ENCODE data around the gene ALDH1A3. TPM values are rescaled to one million over a fixed set of nuclear protein-coding genes. Genes with fewer than 3 reads are reported as not detected.

The ALDH1A3 gene
- total and polyA plus RNA-seq, 2 donors (not counting 1 experiment from before 2014, with no cell fraction given), result 4.2 to 32.5 TPM

DNA sequence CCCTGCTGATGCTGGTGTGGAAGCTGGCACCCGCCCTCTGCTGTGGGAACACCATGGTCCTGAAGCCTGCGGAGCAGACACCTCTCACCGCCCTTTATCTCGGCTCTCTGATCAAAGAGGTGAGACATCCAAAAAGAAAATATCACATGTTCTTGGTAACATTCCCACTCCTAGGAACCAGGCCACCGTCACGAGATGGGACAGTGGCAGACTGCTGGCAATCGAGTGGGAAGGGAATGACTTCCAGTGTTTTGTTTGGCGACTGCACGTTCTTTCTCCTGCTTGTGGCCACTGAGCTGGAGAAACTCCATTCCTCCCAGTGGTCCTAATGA is 14.3 kb downstream of the ALDH1A3 start:
- Histone ChIP-seq H3K9ac (ENCODE audit: insufficient read depth, low read length) (no peak overlapping the region), H3K4me1 (ENCODE audit: control insufficient read depth, extremely low read depth, insufficient read depth, low read length) (peaks cover 3% of the 10 kb centered on the region), H3K9me3 (ENCODE audit: control insufficient read depth, insufficient read depth, low read depth, low read length) (no peaks in the 10 kb centered on the region), H3K4me3 (replicated peaks in 1 of 4; ENCODE audit: control extremely low read depth in 1 of 4, insufficient read depth in 1 of 4, low read depth in 3 of 4, low read length in 4 of 4) (no peak overlapping the region), H3K79me2 (ENCODE audit: control insufficient read depth, insufficient read depth, low read length) (no peaks in the 10 kb centered on the region), H2AFZ (ENCODE audit: low read length) (no peak overlapping the region), H3K4me2 (ENCODE audit: extremely low read depth, insufficient read depth, low read length) (no peak overlapping the region), H3K27me3 (ENCODE audit: control insufficient read depth, insufficient read depth, low read length) (peaks cover 2% of the 10 kb centered on the region), H3K36me3 (ENCODE audit: control insufficient read depth, insufficient read depth, low read length) (no peaks in the 10 kb centered on the region), H3K27ac (ENCODE audit: insufficient read depth, low read length) (no peak overlapping the region), H4K20me1 (ENCODE audit: control insufficient read depth, extremely low read depth, insufficient read depth, low read length) (no peaks in the 10 kb centered on the region)
- no peak for TF ChIP-seq EZH2 (IDR thresholded peaks at IDR 0.05; ENCODE audit: low read length, missing control alignments)
- TF ChIP-seq, protein P1, sequence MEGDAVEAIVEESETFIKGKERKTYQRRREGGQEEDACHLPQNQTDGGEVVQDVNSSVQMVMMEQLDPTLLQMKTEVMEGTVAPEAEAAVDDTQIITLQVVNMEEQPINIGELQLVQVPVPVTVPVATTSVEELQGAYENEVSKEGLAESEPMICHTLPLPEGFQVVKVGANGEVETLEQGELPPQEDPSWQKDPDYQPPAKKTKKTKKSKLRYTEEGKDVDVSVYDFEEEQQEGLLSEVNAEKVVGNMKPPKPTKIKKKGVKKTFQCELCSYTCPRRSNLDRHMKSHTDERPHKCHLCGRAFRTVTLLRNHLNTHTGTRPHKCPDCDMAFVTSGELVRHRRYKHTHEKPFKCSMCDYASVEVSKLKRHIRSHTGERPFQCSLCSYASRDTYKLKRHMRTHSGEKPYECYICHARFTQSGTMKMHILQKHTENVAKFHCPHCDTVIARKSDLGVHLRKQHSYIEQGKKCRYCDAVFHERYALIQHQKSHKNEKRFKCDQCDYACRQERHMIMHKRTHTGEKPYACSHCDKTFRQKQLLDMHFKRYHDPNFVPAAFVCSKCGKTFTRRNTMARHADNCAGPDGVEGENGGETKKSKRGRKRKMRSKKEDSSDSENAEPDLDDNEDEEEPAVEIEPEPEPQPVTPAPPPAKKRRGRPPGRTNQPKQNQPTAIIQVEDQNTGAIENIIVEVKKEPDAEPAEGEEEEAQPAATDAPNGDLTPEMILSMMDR (conservative IDR thresholded peaks at IDR 0.05 in 1 of 2, IDR thresholded peaks at IDR 0.05 in 1 of 2; ENCODE audit: low read depth in 1 of 2, low read length in 2 of 2), result no peak
- no peak for DNase-seq (ENCODE audit: low read depth in 2 of 2)

DNA sequence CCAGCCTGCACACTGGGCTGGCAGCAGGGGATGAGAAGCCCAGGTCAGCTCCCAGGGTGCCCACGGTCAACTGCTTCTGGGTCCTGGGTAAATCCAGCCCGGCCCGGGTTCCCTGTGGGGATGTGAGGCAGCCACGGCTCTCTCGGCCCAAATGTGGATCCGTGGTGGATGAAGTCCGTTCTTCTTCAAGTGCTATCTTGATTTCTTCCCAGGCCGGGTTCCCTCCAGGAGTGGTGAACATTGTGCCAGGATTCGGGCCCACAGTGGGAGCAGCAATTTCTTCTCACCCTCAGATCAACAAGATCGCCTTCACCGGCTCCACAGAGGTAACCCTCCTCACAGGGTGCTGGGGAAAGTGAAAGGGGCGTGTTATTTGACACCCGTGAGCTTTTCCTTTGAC is 16.1 kb downstream of the ALDH1A3 start:
- Histone ChIP-seq H3K4me1 (ENCODE audit: control insufficient read depth, extremely low read depth, insufficient read depth, low read length) (no peaks in the 10 kb centered on the region), H3K4me2 (ENCODE audit: extremely low read depth, insufficient read depth, low read length) (no peak overlapping the region), H3K27ac (ENCODE audit: insufficient read depth, low read length) (no peak overlapping the region), H3K79me2 (ENCODE audit: control insufficient read depth, insufficient read depth, low read length) (no peaks in the 10 kb centered on the region), H3K4me3 (replicated peaks in 1 of 4; ENCODE audit: control extremely low read depth in 1 of 4, insufficient read depth in 1 of 4, low read depth in 3 of 4, low read length in 4 of 4) (no peak overlapping the region), H3K27me3 (ENCODE audit: control insufficient read depth, insufficient read depth, low read length) (peaks cover 2% of the 10 kb centered on the region), H4K20me1 (ENCODE audit: control insufficient read depth, extremely low read depth, insufficient read depth, low read length) (no peaks in the 10 kb centered on the region), H3K36me3 (ENCODE audit: control insufficient read depth, insufficient read depth, low read length) (no peaks in the 10 kb centered on the region), H2AFZ (ENCODE audit: low read length) (no peak overlapping the region), H3K9me3 (ENCODE audit: control insufficient read depth, insufficient read depth, low read depth, low read length) (no peaks in the 10 kb centered on the region), H3K9ac (ENCODE audit: insufficient read depth, low read length) (no peak overlapping the region)
- no peak for DNase-seq (ENCODE audit: low read depth in 2 of 2)
- TF ChIP-seq EZH2 (IDR thresholded peaks at IDR 0.05; ENCODE audit: low read length, missing control alignments), result no peak
- TF ChIP-seq, protein P1 (conservative IDR thresholded peaks at IDR 0.05 in 1 of 2, IDR thresholded peaks at IDR 0.05 in 1 of 2; ENCODE audit: low read depth in 1 of 2, low read length in 2 of 2), result no peak

DNA sequence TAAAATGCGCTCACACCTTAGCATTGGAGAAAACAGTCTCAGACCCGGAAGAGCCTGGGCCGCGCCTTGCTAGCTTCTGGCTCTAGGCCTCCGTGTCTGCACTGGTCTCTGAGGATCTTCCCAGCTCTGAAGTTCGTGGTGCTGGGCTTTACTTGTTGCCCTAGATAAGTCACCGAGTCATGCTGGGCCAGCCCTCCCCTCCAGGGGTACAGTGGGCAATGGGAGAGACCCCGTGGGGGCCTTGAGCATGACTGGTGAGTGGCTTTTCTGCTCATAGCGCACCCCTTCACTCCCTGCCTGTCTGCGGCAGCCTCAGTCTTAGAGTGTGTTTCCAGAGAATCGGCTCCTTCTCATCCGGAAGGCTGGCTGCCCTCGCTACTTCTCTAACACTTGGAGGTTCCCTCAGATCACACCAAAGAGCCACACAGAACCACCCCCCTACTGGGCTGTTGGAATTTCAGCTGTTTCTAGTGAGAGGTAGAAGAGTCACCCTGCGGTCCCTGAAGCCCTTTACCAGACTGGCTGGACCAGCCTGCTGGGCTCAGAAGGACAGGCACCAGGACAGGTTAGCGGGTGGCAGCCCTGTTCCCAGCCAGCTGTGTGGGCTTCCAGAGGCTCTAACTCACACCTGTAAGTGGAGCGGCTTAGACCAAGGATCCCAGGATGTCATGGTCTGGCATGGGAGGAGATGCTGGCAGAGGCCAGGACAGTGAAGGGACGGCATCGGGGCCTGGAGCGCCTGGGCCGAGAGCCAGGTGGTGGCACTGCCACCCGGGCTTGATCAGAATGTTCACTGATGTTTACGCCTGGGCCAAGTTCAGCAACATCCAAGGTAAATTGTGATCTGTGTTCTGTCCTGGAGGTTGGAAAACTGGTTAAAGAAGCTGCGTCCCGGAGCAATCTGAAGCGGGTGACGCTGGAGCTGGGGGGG is 17.9 kb downstream of the ALDH1A3 start:
- Histone ChIP-seq H3K27ac (ENCODE audit: insufficient read depth, low read length) (no peak overlapping the region), H3K9me3 (ENCODE audit: control insufficient read depth, insufficient read depth, low read depth, low read length) (no peaks in the 10 kb centered on the region), H3K27me3 (ENCODE audit: control insufficient read depth, insufficient read depth, low read length) (peaks cover 2% of the 10 kb centered on the region), H4K20me1 (ENCODE audit: control insufficient read depth, extremely low read depth, insufficient read depth, low read length) (no peaks in the 10 kb centered on the region), H3K79me2 (ENCODE audit: control insufficient read depth, insufficient read depth, low read length) (no peaks in the 10 kb centered on the region), H3K9ac (ENCODE audit: insufficient read depth, low read length) (no peak overlapping the region), H3K36me3 (ENCODE audit: control insufficient read depth, insufficient read depth, low read length) (no peaks in the 10 kb centered on the region), H3K4me3 (replicated peaks in 1 of 4; ENCODE audit: control extremely low read depth in 1 of 4, insufficient read depth in 1 of 4, low read depth in 3 of 4, low read length in 4 of 4) (no peak overlapping the region), H3K4me2 (ENCODE audit: extremely low read depth, insufficient read depth, low read length) (no peak overlapping the region), H2AFZ (ENCODE audit: low read length) (no peak overlapping the region), H3K4me1 (ENCODE audit: control insufficient read depth, extremely low read depth, insufficient read depth, low read length) (peaks cover 3% of the 10 kb centered on the region)
- TF ChIP-seq, protein P1 (conservative IDR thresholded peaks at IDR 0.05 in 1 of 2, IDR thresholded peaks at IDR 0.05 in 1 of 2; ENCODE audit: low read depth in 1 of 2, low read length in 2 of 2), result no peak
- TF ChIP-seq EZH2 (IDR thresholded peaks at IDR 0.05; ENCODE audit: low read length, missing control alignments), result no peak
- no peak for DNase-seq (ENCODE audit: low read depth in 2 of 2)
